HG03103 (cell line): ENCODE results near the gene CEMIP.

Experiments
- ATAC-seq: cut with Tn5 transposase; IDR thresholded peaks from one replicate; pipeline ENCODE4 v1.9.1; 2021; ENCODE audit warnings: low read depth; ENCODE audit not compliant: unreplicated experiment

The CEMIP gene

DNA sequence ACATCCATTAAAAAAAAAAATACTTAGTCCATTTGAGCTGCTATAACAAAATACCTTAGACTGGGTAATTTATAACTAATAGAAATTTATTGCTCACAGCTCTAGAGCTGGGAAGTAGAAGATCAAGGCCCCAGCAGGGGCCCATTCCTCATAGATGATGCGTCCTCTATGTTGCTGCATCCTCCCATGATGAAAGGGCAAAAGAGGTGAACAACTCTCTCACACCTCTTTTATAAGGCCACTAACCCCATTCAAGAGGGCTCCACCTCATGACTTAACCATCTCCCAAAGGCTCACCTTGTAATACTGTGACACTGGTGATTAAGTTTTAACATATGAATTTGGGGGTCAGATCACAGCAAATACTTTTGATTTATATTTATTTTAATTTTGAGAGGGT, 218.5 kb downstream of the CEMIP start:
- no peak for ATAC-seq

DNA sequence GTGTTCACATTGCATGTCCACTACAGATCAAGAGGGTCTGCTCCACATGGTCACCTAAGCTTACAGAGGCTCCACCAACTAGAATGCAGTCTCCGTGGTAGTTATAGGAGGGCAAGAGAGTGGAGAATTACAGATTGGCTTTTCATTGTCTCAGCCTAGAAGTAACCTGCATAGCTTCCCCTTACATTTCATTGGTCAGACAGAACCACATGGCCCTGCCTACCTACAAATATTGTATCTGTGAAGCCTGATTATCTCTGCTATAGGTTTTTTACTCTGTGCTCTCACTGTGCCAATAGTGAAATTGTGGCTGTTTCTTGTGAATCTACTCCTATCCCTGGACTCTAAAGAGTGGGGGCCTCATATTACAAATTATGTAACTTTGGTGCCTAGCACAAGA, 219.1 kb downstream of the CEMIP start:
- no peak for ATAC-seq

DNA sequence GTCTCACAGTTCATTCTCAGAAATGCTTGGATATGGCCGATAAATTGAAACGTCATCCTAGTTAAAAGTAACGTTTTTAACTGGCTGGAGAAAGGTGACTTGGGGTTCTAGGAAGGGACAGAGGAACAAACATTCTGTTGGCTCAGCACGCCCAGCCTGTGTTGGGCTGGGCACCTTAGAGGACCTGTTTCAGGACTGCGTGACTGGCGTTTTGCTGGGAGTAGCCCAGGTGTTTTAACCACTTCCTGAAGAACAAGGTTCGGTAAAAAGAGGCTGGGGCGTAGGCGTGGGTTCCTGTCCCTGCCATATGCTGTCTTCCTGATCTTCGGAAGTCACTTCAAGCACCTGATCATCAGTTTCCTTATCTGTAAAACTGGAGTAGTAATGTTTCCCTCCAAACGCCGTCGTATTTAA, 220.5 kb downstream of the CEMIP start:
- ATAC-seq, result no peak

DNA sequence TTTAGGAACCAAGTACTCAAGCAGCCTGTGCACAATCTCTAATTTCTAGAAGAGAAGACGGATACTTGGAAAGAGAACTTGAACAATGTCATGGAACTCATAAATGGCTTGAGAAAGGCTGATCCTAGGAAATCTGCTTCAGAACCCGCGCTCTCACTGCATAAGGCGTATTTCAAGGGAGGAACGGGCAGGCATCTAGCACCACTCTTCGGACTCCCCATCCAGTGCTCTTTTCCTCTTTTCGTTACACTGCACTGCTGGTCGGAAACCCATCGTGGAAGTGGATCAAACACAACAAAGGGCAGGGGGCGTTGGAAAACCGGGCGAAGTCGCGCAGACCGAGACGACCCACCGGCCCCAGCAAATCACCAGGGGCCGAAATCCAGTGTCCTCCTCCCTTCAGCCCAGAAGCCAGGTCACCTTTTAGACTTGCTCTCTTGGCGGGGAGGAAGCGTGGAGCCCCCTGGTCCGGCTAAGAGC, 221.0 kb downstream of the CEMIP start:
- no peak for ATAC-seq

DNA sequence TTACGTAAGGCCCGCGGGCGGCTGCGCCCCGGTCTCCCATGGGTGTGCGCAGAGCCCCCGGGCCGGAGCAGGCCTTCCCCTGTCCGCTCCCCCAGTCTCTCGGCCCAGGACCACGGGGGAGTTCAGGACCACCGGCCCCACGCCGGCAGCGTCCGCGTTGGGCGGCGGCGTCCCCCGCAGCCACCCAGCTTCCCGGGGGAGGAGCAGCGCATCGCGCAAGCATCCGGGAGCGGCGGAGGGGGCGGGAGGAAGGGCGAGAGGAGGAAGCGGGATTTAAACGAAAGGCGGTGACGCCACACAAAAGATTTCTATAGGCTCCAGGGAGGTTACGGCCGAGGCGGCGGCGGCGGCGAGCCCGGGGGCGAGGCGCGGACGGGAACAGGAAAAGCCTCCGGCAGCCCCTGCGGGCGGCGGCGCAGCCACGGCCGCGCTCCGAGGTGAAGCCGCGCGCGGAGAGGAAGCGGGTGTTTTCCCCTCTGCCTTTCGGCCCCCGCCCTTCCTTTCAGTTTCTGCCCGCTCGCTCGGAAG, 221.5 kb downstream of the CEMIP start, which contains the start of gene TLNRD1:
TSS of gene TLNRD1 (plus strand) at position 300 of the 528 bp plus-strand sequence. CDS start 1,349 bp downstream, outside the sequence.
- peak; percentile 51 for ATAC-seq
